ENCODE measurements around the gene SCD.

Gene SCD

GRCh38 chr10:100356067-100357017, 9.3 kb downstream of the SCD start:
- no peak overlapping the region for H3K4me3 ChIP-seq (ENCODE audit: low read depth, low read length)
- no peak for DNase-seq (ENCODE audit: low read depth)
- no peak for TF ChIP-seq MAX (IDR thresholded peaks at IDR 0.05; ENCODE audit: low read depth, low read length)
- no peak for TF ChIP-seq CTCF (IDR thresholded peaks at IDR 0.05; ENCODE audit: low read depth, low read length)
- TF ChIP-seq MYC (IDR thresholded peaks at IDR 0.05; ENCODE audit: low read depth, low read length), result no peak

- no peak overlapping the region for H3K4me3 ChIP-seq (ENCODE audit: low read depth, low read length)
- TF ChIP-seq CTCF (IDR thresholded peaks at IDR 0.05; ENCODE audit: low read depth, low read length), result no peak
- no peak for TF ChIP-seq MYC (IDR thresholded peaks at IDR 0.05; ENCODE audit: low read depth, low read length)
- no peak for DNase-seq (ENCODE audit: low read depth)
Observed at GRCh38 chr10:100357059-100357858, 10.2 kb downstream of the SCD start.

GRCh38 chr10:100359030-100359432, 12.0 kb downstream of the SCD start:
- H3K4me3 ChIP-seq (ENCODE audit: low read depth, low read length), result no peak overlapping the region
- no peak for DNase-seq (ENCODE audit: low read depth)
- TF ChIP-seq POLR2A (IDR thresholded peaks at IDR 0.05; ENCODE audit: extremely low read depth, insufficient read length), result no peak
- TF ChIP-seq MYC (IDR thresholded peaks at IDR 0.05; ENCODE audit: low read depth, low read length), result no peak
- no peak for TF ChIP-seq CTCF (IDR thresholded peaks at IDR 0.05; ENCODE audit: low read depth, low read length)
- no peak for TF ChIP-seq MAX (IDR thresholded peaks at IDR 0.05; ENCODE audit: low read depth, low read length)

- DNase-seq (ENCODE audit: low read depth), result no peak
- H3K4me3 ChIP-seq (ENCODE audit: low read depth, low read length), result no peak overlapping the region
- TF ChIP-seq MYC (IDR thresholded peaks at IDR 0.05; ENCODE audit: low read depth, low read length) (no peak), CTCF (IDR thresholded peaks at IDR 0.05; ENCODE audit: low read depth, low read length) (no peak), MAX (IDR thresholded peaks at IDR 0.05; ENCODE audit: low read depth, low read length) (no peak), POLR2A (IDR thresholded peaks at IDR 0.05; ENCODE audit: extremely low read depth, insufficient read length) (no peak)
Observed at GRCh38 chr10:100359529-100360150, 12.6 kb downstream of the SCD start.

GRCh38 chr10:100360234-100360633, 13.2 kb downstream of the SCD start:
- H3K4me3 ChIP-seq (ENCODE audit: low read depth, low read length), result no peak overlapping the region
- DNase-seq (ENCODE audit: low read depth), result no peak
- TF ChIP-seq MYC (IDR thresholded peaks at IDR 0.05; ENCODE audit: low read depth, low read length), result no peak
- no peak for TF ChIP-seq MAX (IDR thresholded peaks at IDR 0.05; ENCODE audit: low read depth, low read length)
- TF ChIP-seq CTCF (IDR thresholded peaks at IDR 0.05; ENCODE audit: low read depth, low read length), result no peak

Data from NB4 (cell line).